Breast epithelium (tissue), 4 donors: ENCODE results near the gene MINPP1. TPM values are rescaled to one million over a fixed set of nuclear protein-coding genes. Genes with fewer than 3 reads are reported as not detected.

Experiments
- DNase-seq, 2 donors: peaks; one replicate each; pipeline ENCODE4 v3.0.0-alpha.2; 2019; ENCODE audit warnings: low spot score in 2 of 2
- H3K27ac ChIP-seq, 2 donors: fragments of 200-600 bp; sonication (generic) in 1 of 2; one replicate each; pipeline ENCODE4 v1.5.1; 2016 to 2019; ENCODE audit warnings: mild to moderate bottlenecking in 1 of 2
- H3K27me3 ChIP-seq, 2 donors: fragments of 200-600 bp; sonication (generic) in 1 of 2; one replicate each; pipeline versions ENCODE4 v1.5.1 to v1.6.0; 2017 to 2019; ENCODE audit warnings: control low read depth in 1 of 2, mild to moderate bottlenecking in 1 of 2
- H3K36me3 ChIP-seq: fragments of 200-600 bp; one replicate; pipeline ENCODE4 v1.5.1; 2019
- H3K4me1 ChIP-seq, 2 donors: fragments of 200-600 bp; sonication (generic); one replicate each; pipeline ENCODE4 v1.5.1; 2016 to 2019; ENCODE audit warnings: control low read depth in 1 of 2
- H3K4me3 ChIP-seq, 3 donors: fragments of 200-600 bp; sonication (generic); 1 replicate in 2 of 3; 2 replicates in 1 of 3; pipeline ENCODE4 v1.5.1; 2016 to 2019; ENCODE audit warnings: mild to moderate bottlenecking in 3 of 3, moderate library complexity in 2 of 3
- H3K9me3 ChIP-seq, 2 donors: fragments of 200-600 bp; sonication (generic) in 1 of 2; one replicate each; pipeline ENCODE4 v1.5.1; 2016 to 2019; ENCODE audit warnings: control low read depth in 1 of 2
- CTCF ChIP-seq, 3 donors: fragments of 450-650 bp; IDR thresholded peaks; one replicate each; pipeline ENCODE4 v1.5.1; 2016 to 2017; ENCODE audit warnings: antibody characterized with exemption in 3 of 3, mild to moderate bottlenecking in 3 of 3, moderate library complexity in 3 of 3
- POLR2A ChIP-seq: fragments of 450-650 bp; IDR thresholded peaks from one replicate; pipeline ENCODE4 v1.6.1; 2016; ENCODE audit warnings: antibody characterized with exemption, mild to moderate bottlenecking, moderate library complexity
- POLR2AphosphoS5 ChIP-seq, 3 donors: sonication (generic); formaldehyde crosslinking; IDR thresholded peaks; one replicate each; pipeline ENCODE4 v1.6.1; 2017; ENCODE audit warnings: antibody characterized with exemption in 3 of 3
- intact Hi-C: fragments of 100-400 bp; cut with DNase I; formaldehyde crosslinking; loops from one replicate; pipeline ENCODE4 v1.15.1; 2023; ENCODE audit warnings: low total_unique reads
- total RNA-seq, 3 donors: library from RNA; depleted of rRNA; stranded (reverse); fragments of >200 nt; gene quantifications; one replicate each; pipeline ENCODE4 v1.1.0, GENCODE V29; 2016

Gene MINPP1
- total RNA-seq, 3 donors from 2014 or later, result 13.0 to 22.0 (median 18.7) TPM

DNA sequence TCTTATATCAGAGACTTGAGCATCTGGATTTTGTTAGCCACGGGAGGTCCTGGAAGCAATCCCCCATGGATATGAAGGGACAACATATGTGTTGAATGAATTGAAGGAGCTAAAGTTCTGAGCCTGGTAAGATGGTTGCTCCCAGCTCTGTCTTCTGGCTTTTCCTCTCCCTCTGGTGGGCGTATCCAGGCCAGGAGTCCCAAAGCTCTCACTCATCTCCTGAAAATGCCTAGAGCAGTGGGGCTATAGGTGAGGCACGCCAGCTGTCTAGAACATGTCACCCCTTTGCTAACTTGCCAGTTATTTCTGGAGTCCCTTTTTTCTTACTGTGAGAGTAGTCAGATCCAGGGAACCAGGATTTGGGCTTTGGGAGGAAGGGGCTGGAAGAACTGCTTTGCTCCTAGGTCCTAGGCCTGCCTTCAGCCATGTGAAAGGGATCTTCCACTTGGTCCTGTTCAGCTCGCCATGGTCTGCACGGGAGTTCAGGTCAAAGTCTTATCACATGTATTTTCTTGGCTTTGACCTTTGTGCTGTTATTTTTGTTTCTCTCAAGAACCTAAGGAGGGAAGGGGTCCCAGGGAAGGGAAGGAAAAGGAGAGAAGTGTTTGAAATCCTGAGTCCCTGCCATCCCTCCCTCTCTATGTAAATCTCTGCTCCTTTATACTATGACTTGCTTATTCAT is 73.6 kb downstream of the MINPP1 start:
- Histone ChIP-seq H3K4me3 (no peak overlapping the region), H3K36me3 (no peaks in the 10 kb centered on the region), H3K27ac (peak overlapping the region; percentile 3 to 81), H3K27me3 (no peaks in the 10 kb centered on the region), H3K4me1 (no peaks in the 10 kb centered on the region), H3K9me3 (no peaks in the 10 kb centered on the region)
- no peak for DNase-seq
- intact Hi-C loops, result no loop called here
- TF ChIP-seq POLR2AphosphoS5 (IDR thresholded peaks at IDR 0.05), result no peak
- no peak for TF ChIP-seq CTCF (IDR thresholded peaks at IDR 0.05)
- TF ChIP-seq POLR2A, result no peak

- H3K4me3 ChIP-seq, result peak overlapping the region in 2 of 3 donors; percentile 8 to 51
- TF ChIP-seq POLR2AphosphoS5 (IDR thresholded peaks at IDR 0.05) (no peak), POLR2A (no peak), CTCF (IDR thresholded peaks at IDR 0.05) (no peak)
- no peaks in the 10 kb centered on the region for H3K4me1 ChIP-seq
- H3K36me3 ChIP-seq, result no peaks in the 10 kb centered on the region
- H3K9me3 ChIP-seq, result no peaks in the 10 kb centered on the region
- no peaks in the 10 kb centered on the region for H3K27me3 ChIP-seq
- intact Hi-C loops, result no loop called here
- no peak for DNase-seq
- peak overlapping the region; percentile 3 to 81 for H3K27ac ChIP-seq
These were observed 74.2 kb downstream of the MINPP1 start for GRCh38 chr10:87578842-87579401.

- H3K4me3 ChIP-seq, result peak overlapping the region in 2 of 3 donors; percentile 8 to 51
- no peak for DNase-seq
- no peaks in the 10 kb centered on the region for H3K36me3 ChIP-seq
- no peaks in the 10 kb centered on the region for H3K9me3 ChIP-seq
- intact Hi-C loops, result no loop called here
- no peaks in the 10 kb centered on the region for H3K4me1 ChIP-seq
- TF ChIP-seq POLR2A, result no peak
- TF ChIP-seq CTCF (IDR thresholded peaks at IDR 0.05), result no peak
- TF ChIP-seq POLR2AphosphoS5 (IDR thresholded peaks at IDR 0.05), result no peak
- H3K27me3 ChIP-seq, result no peaks in the 10 kb centered on the region
- H3K27ac ChIP-seq, result peak overlapping the region in 1 of 2 donors; percentile 3
These were observed 74.9 kb downstream of the MINPP1 start for GRCh38 chr10:87579563-87579962.

- DNase-seq, result no peak
- no peak for TF ChIP-seq CTCF (IDR thresholded peaks at IDR 0.05)
- no peak for TF ChIP-seq POLR2A
- TF ChIP-seq POLR2AphosphoS5 (IDR thresholded peaks at IDR 0.05), result no peak
- no peaks in the 10 kb centered on the region for H3K4me1 ChIP-seq
- H3K36me3 ChIP-seq, result no peaks in the 10 kb centered on the region
- no peak overlapping the region for H3K27ac ChIP-seq
- H3K27me3 ChIP-seq, result no peaks in the 10 kb centered on the region
- intact Hi-C loops, result no loop called here
- no peaks in the 10 kb centered on the region for H3K9me3 ChIP-seq
- H3K4me3 ChIP-seq, result no peak overlapping the region
These were observed 75.3 kb downstream of the MINPP1 start for GRCh38 chr10:87580016-87580415.
